GM19240 (cell line): ENCODE results near the gene IL17RD.

ENCODE experiments used
- DNase-seq: peaks from one replicate; pipeline ENCODE4 v3.0.0; 2011; ENCODE audit warnings: low spot score; ENCODE audit not compliant: insufficient read length

IL17RD gene

GRCh38 chr3:57068437-57069089 is 96.6 kb downstream of the IL17RD start:
- peak; percentile 62 for DNase-seq

GRCh38 chr3:57066471-57066870 is 98.7 kb downstream of the IL17RD start:
- DNase-seq = no peak

GRCh38 chr3:57065588-57065987 is 99.6 kb downstream of the IL17RD start:
- DNase-seq = no peak

GRCh38 chr3:57064572-57064971 is 100.6 kb downstream of the IL17RD start:
- DNase-seq = no peak

GRCh38 chr3:57064001-57064400 is 101.2 kb downstream of the IL17RD start:
- DNase-seq = no peak

- no peak for DNase-seq
Measured at GRCh38 chr3:57063032-57063431, 102.1 kb downstream of the IL17RD start.

- no peak for DNase-seq
Measured at GRCh38 chr3:57062101-57062631, 103.0 kb downstream of the IL17RD start.

- no peak for DNase-seq
Measured at GRCh38 chr3:57061556-57061955, 103.6 kb downstream of the IL17RD start.

- DNase-seq = no peak
Measured at GRCh38 chr3:57060089-57060821, 104.9 kb downstream of the IL17RD start, which contains the start of gene SPATA12. Gene SPATA12 (plus strand): TSS chr3:57060664. CDS start chr3:57073695, 13,031 bp downstream.

GRCh38 chr3:57059411-57059810 is 105.7 kb downstream of the IL17RD start:
- DNase-seq = no peak

GRCh38 chr3:57057351-57057750 is 107.8 kb downstream of the IL17RD start:
- DNase-seq = no peak

- DNase-seq = no peak
Measured at GRCh38 chr3:57053122-57053521, 112.0 kb downstream of the IL17RD start.

GRCh38 chr3:57052662-57053061 is 112.5 kb downstream of the IL17RD start:
- no peak for DNase-seq

- no peak for DNase-seq
Measured at GRCh38 chr3:57048728-57049127, 116.4 kb downstream of the IL17RD start.

- no peak for DNase-seq
Measured at GRCh38 chr3:57048052-57048671, 117.0 kb downstream of the IL17RD start.

GRCh38 chr3:57046101-57046765 is 118.9 kb downstream of the IL17RD start:
- DNase-seq = no peak

- DNase-seq = no peak
Measured at GRCh38 chr3:57043518-57043917, 121.6 kb downstream of the IL17RD start.

GRCh38 chr3:57041674-57042073 is 123.5 kb downstream of the IL17RD start:
- no peak for DNase-seq
